Thyroid gland (tissue), 4 donors: ENCODE data around the gene TUBAL3.

ENCODE experiments used
- CTCF ChIP-seq, 6 experiments: fragments of 200-600 bp in 3 of 6; fragments of 450-650 bp in 3 of 6; sonication (generic) in 3 of 6; IDR thresholded peaks; one replicate each; pipeline ENCODE4 v1.5.1; 2016 to 2019; ENCODE audit warnings: antibody characterized with exemption in 6 of 6, mild to moderate bottlenecking in 2 of 6, inconsistent platforms in 1 of 6, moderate library complexity in 1 of 6
- POLR2A ChIP-seq, 2 donors: fragments of 450-650 bp; IDR thresholded peaks; one replicate each; pipeline ENCODE4 v1.6.1; 2017; ENCODE audit warnings: antibody characterized with exemption in 2 of 2, mild to moderate bottlenecking in 2 of 2, moderate library complexity in 1 of 2

GRCh38 chr10:5448333-5449001 lies 43.8 kb upstream of the TUBAL3 start:
- TF ChIP-seq CTCF (IDR thresholded peaks at IDR 0.05) (no peak), POLR2A (IDR thresholded peaks at IDR 0.05) (no peak)
